ENCODE measurements around the gene CCDC91. TPM values are rescaled to one million over a fixed set of nuclear protein-coding genes. Genes with fewer than 3 reads are reported as not detected.

CCDC91 gene, protein sequence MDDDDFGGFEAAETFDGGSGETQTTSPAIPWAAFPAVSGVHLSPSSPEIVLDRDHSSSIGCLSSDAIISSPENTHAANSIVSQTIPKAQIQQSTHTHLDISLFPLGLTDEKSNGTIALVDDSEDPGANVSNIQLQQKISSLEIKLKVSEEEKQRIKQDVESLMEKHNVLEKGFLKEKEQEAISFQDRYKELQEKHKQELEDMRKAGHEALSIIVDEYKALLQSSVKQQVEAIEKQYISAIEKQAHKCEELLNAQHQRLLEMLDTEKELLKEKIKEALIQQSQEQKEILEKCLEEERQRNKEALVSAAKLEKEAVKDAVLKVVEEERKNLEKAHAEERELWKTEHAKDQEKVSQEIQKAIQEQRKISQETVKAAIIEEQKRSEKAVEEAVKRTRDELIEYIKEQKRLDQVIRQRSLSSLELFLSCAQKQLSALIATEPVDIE
- total RNA-seq: 13.5 TPM

DNA sequence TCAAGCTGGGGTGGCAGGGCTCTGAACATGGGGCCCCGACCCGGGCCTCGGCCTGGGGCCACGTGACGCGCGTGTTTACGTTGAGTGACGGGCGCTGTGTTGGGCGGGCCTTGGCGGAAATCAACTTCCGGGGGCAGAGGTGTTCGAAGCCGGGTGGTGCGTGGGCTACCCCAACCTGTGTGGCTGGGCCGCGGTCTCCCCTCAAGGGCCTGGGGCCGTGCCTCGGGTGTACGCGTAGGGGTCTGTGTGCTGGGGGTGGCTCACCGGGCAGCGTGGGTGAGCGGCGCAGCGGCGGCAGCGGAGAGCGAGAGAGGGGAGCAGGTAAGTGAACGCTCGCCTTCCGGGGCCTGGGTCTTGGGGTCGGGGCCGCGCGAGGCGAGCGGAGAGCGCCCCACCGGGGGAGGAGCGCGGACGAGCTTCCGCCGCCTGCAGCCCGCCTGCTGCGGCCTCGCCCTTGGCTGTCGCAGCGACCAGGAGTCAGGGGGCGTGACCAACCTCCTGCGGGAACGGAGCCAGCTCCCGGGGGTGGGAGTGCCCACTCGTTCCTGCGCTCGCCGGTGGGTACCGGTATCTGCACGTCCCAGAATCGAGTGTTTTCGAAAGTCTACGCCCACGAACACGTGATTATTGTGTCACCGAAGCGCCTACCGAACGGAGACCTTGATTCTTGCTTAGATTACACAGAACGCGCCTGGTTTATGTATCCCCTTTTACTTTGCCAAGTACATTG lies at the start of gene CCDC91:
Gene CCDC91 (plus strand): TSS at position 136 of the 730 bp plus-strand sequence. CDS start 66,760 bp downstream, outside the sequence.
- DNase-seq (ENCODE audit: low spot score in 2 of 2): peak; percentile 70 to 95
- Histone ChIP-seq H3K36me3 (peaks cover 0 to 4% of the 10 kb centered on the region in 2 donors), H3K27me3 (no peaks in the 10 kb centered on the region), H3K4me1 (peaks cover 0 to 5% of the 10 kb centered on the region in 2 donors), H3K4me3 (peak within 1 kb of the TSS; percentile 80 to 87), H3K27ac (peak within 1 kb of the TSS; percentile 96 to 100), H3K9me3 (no peaks in the 10 kb centered on the region)
- TF ChIP-seq CTCF (IDR thresholded peaks at IDR 0.05): peak in 1 of 3 experiments; percentile 9
- intact Hi-C loops (cut with DNase I): loop anchor here (1.0 to 5.0 kb wide), 3 partner anchors 60 to 218 kb away; partner anchors contain the start of gene PTHLH

GRCh38 chr12:28144059-28144458 lies 46.2 kb upstream of the CCDC91 start:
- H3K9me3 ChIP-seq: no peaks in the 10 kb centered on the region
- TF ChIP-seq CTCF (IDR thresholded peaks at IDR 0.05): no peak
- H3K27ac ChIP-seq: no peak overlapping the region
- no peaks in the 10 kb centered on the region for H3K4me1 ChIP-seq
- no peak for DNase-seq (ENCODE audit: low spot score in 2 of 2)
- intact Hi-C loops (cut with DNase I): no loop called here
- H3K27me3 ChIP-seq: no peaks in the 10 kb centered on the region
- H3K36me3 ChIP-seq: no peaks in the 10 kb centered on the region
- H3K4me3 ChIP-seq: no peak overlapping the region

DNA sequence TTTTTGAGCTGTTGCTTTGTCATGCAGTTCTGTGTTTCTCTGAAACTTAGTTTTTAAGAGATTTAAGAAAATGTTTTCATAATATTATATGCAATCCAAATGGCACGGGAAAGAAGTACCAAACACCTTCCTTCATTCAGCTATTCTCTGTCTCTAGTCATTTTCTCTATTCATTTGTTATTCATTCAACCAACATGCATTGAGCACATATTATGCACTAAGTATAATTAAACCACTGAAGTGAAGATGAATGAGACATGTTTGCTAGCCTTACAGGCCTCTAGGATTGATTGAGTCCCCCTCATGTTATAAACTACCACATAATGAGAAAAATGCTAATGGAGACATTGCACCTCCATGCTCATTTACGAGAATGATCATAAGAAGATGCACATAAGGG lies 45.7 kb upstream of the CCDC91 start:
- Histone ChIP-seq H3K27me3 (no peaks in the 10 kb centered on the region), H3K4me1 (no peaks in the 10 kb centered on the region), H3K27ac (no peak overlapping the region), H3K4me3 (no peak overlapping the region), H3K36me3 (no peaks in the 10 kb centered on the region), H3K9me3 (no peaks in the 10 kb centered on the region)
- no peak for TF ChIP-seq CTCF (IDR thresholded peaks at IDR 0.05)
- DNase-seq (ENCODE audit: low spot score in 2 of 2): no peak
- intact Hi-C loops (cut with DNase I): no loop called here

- no peak for TF ChIP-seq CTCF (IDR thresholded peaks at IDR 0.05)
- no peak for DNase-seq (ENCODE audit: low spot score in 2 of 2)
- no peak overlapping the region for H3K27ac ChIP-seq
- intact Hi-C loops (cut with DNase I): no loop called here
- no peak overlapping the region for H3K4me3 ChIP-seq
- H3K4me1 ChIP-seq: no peaks in the 10 kb centered on the region
- H3K27me3 ChIP-seq: no peaks in the 10 kb centered on the region
- no peaks in the 10 kb centered on the region for H3K36me3 ChIP-seq
- H3K9me3 ChIP-seq: no peaks in the 10 kb centered on the region
Measured at GRCh38 chr12:28145216-28145615, 45.0 kb upstream of the CCDC91 start.

DNA sequence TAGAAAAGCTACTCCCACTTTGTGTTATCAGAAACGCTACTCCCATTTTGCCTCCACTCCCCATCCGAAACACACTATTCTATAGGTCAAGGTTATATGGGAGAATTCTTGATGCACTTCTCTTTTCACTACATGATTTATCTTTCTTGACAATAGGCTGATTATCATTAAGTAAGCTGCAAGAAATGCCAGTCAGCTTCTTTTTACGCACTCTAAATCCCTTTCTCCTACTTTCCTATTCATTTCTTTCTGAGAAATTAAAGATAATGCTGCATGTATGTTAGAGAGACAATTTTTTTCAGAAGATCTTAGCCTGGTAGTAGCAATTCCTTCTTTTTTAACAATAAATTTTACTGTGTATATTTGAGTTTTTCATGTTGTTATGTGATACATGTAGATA lies 41.0 kb upstream of the CCDC91 start:
- no peaks in the 10 kb centered on the region for H3K9me3 ChIP-seq
- intact Hi-C loops (cut with DNase I): no loop called here
- no peaks in the 10 kb centered on the region for H3K36me3 ChIP-seq

More for the DNA sequence above, 41.0 kb upstream of the CCDC91 start:
- no peaks in the 10 kb centered on the region for H3K4me1 ChIP-seq
- H3K27me3 ChIP-seq: no peaks in the 10 kb centered on the region
- no peak overlapping the region for H3K27ac ChIP-seq
- no peak for TF ChIP-seq CTCF (IDR thresholded peaks at IDR 0.05)
- DNase-seq (ENCODE audit: low spot score in 2 of 2): no peak
- H3K4me3 ChIP-seq: no peak overlapping the region
